NT2/D1 (cell line): ENCODE data around the gene MLLT3.
A peak's percentile ranks its signal among the peaks of the same experiment; 100 is the strongest.

Experiments
- DNase-seq: peaks from one replicate; pipeline ENCODE4 v3.0.0-alpha.2; 2011; ENCODE audit warnings: low read depth, low spot score
- H3K27me3 ChIP-seq: 2 replicates; pipeline ENCODE4 v1.6.0; 2011; ENCODE audit warnings: mild to moderate bottlenecking; ENCODE audit not compliant: insufficient read length, insufficient read depth
- H3K36me3 ChIP-seq: 2 replicates; pipeline ENCODE4 v1.6.1; 2011; ENCODE audit warnings: mild to moderate bottlenecking, low read length, mixed read lengths; ENCODE audit not compliant: insufficient read depth, insufficient read length
- H3K4me1 ChIP-seq: 2 replicates; pipeline ENCODE4 v1.5.1; 2011; ENCODE audit not compliant: insufficient read depth, insufficient read length
- H3K4me3 ChIP-seq: 2 replicates; pipeline ENCODE4 v1.5.1; 2011; ENCODE audit warnings: low read depth; ENCODE audit not compliant: insufficient read length
- H3K9ac ChIP-seq: 2 replicates; pipeline ENCODE4 v1.6.0; 2011; ENCODE audit warnings: low read depth; ENCODE audit not compliant: insufficient read length
- H3K9me3 ChIP-seq: 2 replicates; pipeline ENCODE4 v1.5.1; 2011; ENCODE audit warnings: mild to moderate bottlenecking, low read length; ENCODE audit not compliant: insufficient read depth
- SUZ12 ChIP-seq: IDR thresholded peaks from 2 replicates; pipeline ENCODE4 v1.6.1; 2011; ENCODE audit not compliant: insufficient read length, insufficient read depth; ENCODE audit errors: extremely low read depth
- YY1 ChIP-seq: IDR thresholded peaks from 2 replicates; pipeline ENCODE4 v1.6.1; 2011; ENCODE audit not compliant: insufficient read length, insufficient read depth
- ZNF274 ChIP-seq: IDR thresholded peaks from 2 replicates; pipeline ENCODE4 v1.6.1; 2011; ENCODE audit warnings: mild to moderate bottlenecking, low read depth, low read length

Gene MLLT3

GRCh38 chr9:20303996-20304395 is 318.3 kb downstream of the MLLT3 start:
- H3K36me3 ChIP-seq: no peaks in the 10 kb centered on the region
- H3K27me3 ChIP-seq: peaks cover 3% of the 10 kb centered on the region
- no peaks in the 10 kb centered on the region for H3K9me3 ChIP-seq
- no peak overlapping the region for H3K9ac ChIP-seq
- no peak overlapping the region for H3K4me3 ChIP-seq
- DNase-seq: no peak
- peaks cover 5% of the 10 kb centered on the region for H3K4me1 ChIP-seq
- TF ChIP-seq SUZ12: no peak
- TF ChIP-seq ZNF274: no peak
- no peak for TF ChIP-seq YY1

- TF ChIP-seq YY1: no peak
- TF ChIP-seq SUZ12: no peak
- TF ChIP-seq ZNF274: no peak
- DNase-seq: no peak
- Histone ChIP-seq H3K9me3 (no peaks in the 10 kb centered on the region), H3K36me3 (no peaks in the 10 kb centered on the region), H3K27me3 (no peaks in the 10 kb centered on the region), H3K9ac (no peak overlapping the region), H3K4me3 (no peak overlapping the region), H3K4me1 (peaks cover 2% of the 10 kb centered on the region)
These were observed 319.2 kb downstream of the MLLT3 start for GRCh38 chr9:20303066-20303465.

GRCh38 chr9:20302197-20302596 is 320.1 kb downstream of the MLLT3 start:
- DNase-seq: peak; percentile 55
- H3K4me3 ChIP-seq: no peak overlapping the region
- H3K9ac ChIP-seq: no peak overlapping the region
- no peaks in the 10 kb centered on the region for H3K27me3 ChIP-seq
- TF ChIP-seq SUZ12: no peak
- no peak for TF ChIP-seq YY1
- TF ChIP-seq ZNF274: no peak
- no peaks in the 10 kb centered on the region for H3K9me3 ChIP-seq
- peaks cover 2% of the 10 kb centered on the region for H3K4me1 ChIP-seq
- no peaks in the 10 kb centered on the region for H3K36me3 ChIP-seq

GRCh38 chr9:20300430-20301115 is 321.7 kb downstream of the MLLT3 start:
- Histone ChIP-seq H3K36me3 (no peaks in the 10 kb centered on the region), H3K9ac (no peak overlapping the region), H3K4me3 (no peak overlapping the region), H3K27me3 (no peaks in the 10 kb centered on the region), H3K9me3 (no peaks in the 10 kb centered on the region), H3K4me1 (peaks cover 2% of the 10 kb centered on the region)
- no peak for DNase-seq
- no peak for TF ChIP-seq ZNF274
- TF ChIP-seq YY1: no peak
- TF ChIP-seq SUZ12: no peak

- Histone ChIP-seq H3K4me1 (no peaks in the 10 kb centered on the region), H3K36me3 (no peaks in the 10 kb centered on the region), H3K27me3 (no peaks in the 10 kb centered on the region), H3K9ac (no peak overlapping the region), H3K4me3 (no peak overlapping the region), H3K9me3 (no peaks in the 10 kb centered on the region)
- TF ChIP-seq YY1: no peak
- TF ChIP-seq ZNF274: no peak
- no peak for TF ChIP-seq SUZ12
- no peak for DNase-seq
These were observed 324.6 kb downstream of the MLLT3 start for GRCh38 chr9:20297646-20298084.

GRCh38 chr9:20295555-20295954 is 326.7 kb downstream of the MLLT3 start:
- no peak overlapping the region for H3K4me3 ChIP-seq
- no peak overlapping the region for H3K9ac ChIP-seq
- TF ChIP-seq ZNF274 (no peak), YY1 (no peak), SUZ12 (no peak)
- no peaks in the 10 kb centered on the region for H3K9me3 ChIP-seq
- no peaks in the 10 kb centered on the region for H3K36me3 ChIP-seq
- no peaks in the 10 kb centered on the region for H3K27me3 ChIP-seq
- no peak for DNase-seq
- no peaks in the 10 kb centered on the region for H3K4me1 ChIP-seq

GRCh38 chr9:20294046-20294750 is 328.1 kb downstream of the MLLT3 start:
- no peaks in the 10 kb centered on the region for H3K4me1 ChIP-seq
- no peak overlapping the region for H3K9ac ChIP-seq
- no peaks in the 10 kb centered on the region for H3K27me3 ChIP-seq
- DNase-seq: no peak
- TF ChIP-seq ZNF274 (no peak), SUZ12 (no peak), YY1 (no peak)
- H3K4me3 ChIP-seq: no peak overlapping the region
- H3K36me3 ChIP-seq: no peaks in the 10 kb centered on the region
- no peaks in the 10 kb centered on the region for H3K9me3 ChIP-seq
